Activated CD4-positive, alpha-beta T cell treated with anti-CD3 and anti-CD28 coated beads, Interleukin-2, amount 50 U/mL, for 16 hours (primary cell): ENCODE measurements around the gene AFDN.

Source experiments
- DNase-seq: peaks from one replicate; pipeline ENCODE4 v3.0.0-alpha.2; 2020

The AFDN gene

GRCh38 chr6:168005796-168006195, 179.1 kb downstream of the AFDN start:
- no peak for DNase-seq

GRCh38 chr6:168007592-168008338, 181.1 kb downstream of the AFDN start:
- DNase-seq: no peak

- no peak for DNase-seq
Measured at GRCh38 chr6:168009331-168009730, 182.6 kb downstream of the AFDN start.

- no peak for DNase-seq
Measured at GRCh38 chr6:168011291-168011690, 184.6 kb downstream of the AFDN start.

- no peak for DNase-seq
Measured at GRCh38 chr6:168012431-168013249, 185.9 kb downstream of the AFDN start.

- DNase-seq: no peak
Measured at GRCh38 chr6:168013250-168013915, 186.7 kb downstream of the AFDN start.

GRCh38 chr6:168014428-168014827, 187.7 kb downstream of the AFDN start:
- no peak for DNase-seq

GRCh38 chr6:168015009-168015408, 188.3 kb downstream of the AFDN start:
- no peak for DNase-seq

- no peak for DNase-seq
Measured at GRCh38 chr6:168015482-168016175, 188.9 kb downstream of the AFDN start.

GRCh38 chr6:168016176-168016620, 189.5 kb downstream of the AFDN start:
- DNase-seq: no peak

- DNase-seq: no peak
Measured at GRCh38 chr6:168016721-168017525, 190.2 kb downstream of the AFDN start.

GRCh38 chr6:168017629-168018028, 190.9 kb downstream of the AFDN start:
- no peak for DNase-seq

- no peak for DNase-seq
Measured at GRCh38 chr6:168018664-168019063, 192.0 kb downstream of the AFDN start.

GRCh38 chr6:168020242-168020641, 193.5 kb downstream of the AFDN start:
- DNase-seq: no peak

GRCh38 chr6:168021581-168021980, 194.9 kb downstream of the AFDN start:
- DNase-seq: no peak
